GM18951 (cell line): ENCODE results near the gene KRTAP4-1.
"Not testable (repeated sequence)": the region's sequence is repeated elsewhere in the genome, so short reads cannot be mapped to it uniquely, and the experiment has no call there.

Experiments
- POLR2A ChIP-seq: IDR thresholded peaks from 4 replicates; pipeline ENCODE4 v1.6.1; 2011; ENCODE audit warnings: mild to moderate bottlenecking; ENCODE audit not compliant: insufficient read length, insufficient read depth; ENCODE audit errors: extremely low read depth
- in situ Hi-C: fragments of 300-500 bp; cut with MboI; formaldehyde crosslinking; loops from one replicate; pipeline ENCODE4 v1.12.0; 2022; ENCODE audit warnings: low sequenced_read_pairs, mixed read lengths, inconsistent platforms; ENCODE audit not compliant: unreplicated experiment

The KRTAP4-1 gene

DNA sequence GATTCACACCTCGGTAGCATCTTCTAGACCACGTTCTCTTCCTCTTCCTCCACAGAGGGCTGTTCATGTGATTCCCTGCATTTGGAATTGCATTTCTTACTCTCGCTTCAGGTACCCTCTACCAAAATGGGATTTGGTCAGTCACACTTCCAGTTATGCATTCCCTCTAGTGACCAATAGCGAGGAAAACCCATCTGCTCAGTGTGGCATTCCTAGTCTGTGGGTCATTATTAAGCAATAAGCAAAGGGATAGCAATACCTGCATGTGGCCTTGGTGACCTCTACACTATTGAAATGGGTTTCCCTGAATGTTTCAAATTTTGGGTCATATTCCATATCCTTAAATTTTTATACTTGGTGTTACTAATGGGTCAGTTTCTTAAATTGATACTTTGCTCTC, 34.7 kb downstream of the KRTAP4-1 start:
- no peak for TF ChIP-seq POLR2A
- in situ Hi-C loops: no loop called here

DNA sequence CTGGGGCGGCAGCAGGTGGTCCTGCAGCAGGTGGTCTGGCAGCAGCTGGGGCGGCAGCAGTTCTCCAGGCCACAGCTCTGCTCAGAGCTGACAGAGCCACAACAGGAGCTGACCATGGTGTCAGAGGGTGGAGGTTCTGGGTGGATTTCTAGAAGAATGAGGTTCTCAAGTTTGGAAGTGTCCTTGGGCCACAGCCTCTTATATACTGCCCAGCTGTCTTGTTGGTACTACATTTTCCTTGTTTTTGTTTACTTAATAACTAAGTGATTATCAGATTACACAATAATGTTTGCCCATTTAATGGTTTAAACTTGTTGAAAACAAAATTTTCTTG, 35.1 kb downstream of the KRTAP4-1 start, which contains the start of gene KRTAP4-5:
KRTAP4-5 (minus strand) TSS at position 174 of the 334 bp plus-strand sequence; CDS start at position 116, 58 bp downstream.
- in situ Hi-C loops: no loop called here
- TF ChIP-seq POLR2A: no peak

DNA sequence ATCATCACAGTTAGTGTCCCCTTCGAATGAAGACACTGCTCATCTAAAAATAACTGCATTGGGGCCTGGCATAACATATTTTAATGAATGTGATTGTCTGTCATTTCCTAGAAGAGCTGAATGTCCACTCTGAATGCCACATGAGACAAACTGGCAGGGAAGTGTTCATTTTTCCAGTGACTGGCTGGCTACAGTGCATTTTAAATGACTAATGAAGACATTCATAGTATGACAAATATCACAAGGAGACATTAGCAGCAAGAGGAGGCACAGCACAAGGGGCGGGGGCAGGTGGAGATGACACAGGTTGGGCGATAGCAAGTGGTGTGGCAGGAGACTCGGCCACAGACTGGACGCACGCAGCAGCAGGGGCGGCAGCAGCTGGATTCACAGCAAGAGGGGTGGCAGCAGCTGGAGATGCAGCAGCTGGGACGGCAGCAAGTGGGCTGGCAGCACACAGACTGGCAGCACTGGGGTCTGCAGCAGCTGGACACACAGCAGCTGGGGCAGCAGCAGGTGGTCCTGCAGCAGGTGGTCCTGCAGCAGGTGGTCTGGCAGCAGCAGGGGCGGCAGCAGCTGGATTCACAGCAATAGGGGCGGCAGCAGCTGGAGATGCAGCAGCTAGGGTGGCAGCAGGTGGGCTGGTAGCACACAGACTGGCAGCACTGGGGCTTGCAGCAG, 35.6 kb downstream of the KRTAP4-1 start:
- in situ Hi-C loops: not testable (repeated sequence)

DNA sequence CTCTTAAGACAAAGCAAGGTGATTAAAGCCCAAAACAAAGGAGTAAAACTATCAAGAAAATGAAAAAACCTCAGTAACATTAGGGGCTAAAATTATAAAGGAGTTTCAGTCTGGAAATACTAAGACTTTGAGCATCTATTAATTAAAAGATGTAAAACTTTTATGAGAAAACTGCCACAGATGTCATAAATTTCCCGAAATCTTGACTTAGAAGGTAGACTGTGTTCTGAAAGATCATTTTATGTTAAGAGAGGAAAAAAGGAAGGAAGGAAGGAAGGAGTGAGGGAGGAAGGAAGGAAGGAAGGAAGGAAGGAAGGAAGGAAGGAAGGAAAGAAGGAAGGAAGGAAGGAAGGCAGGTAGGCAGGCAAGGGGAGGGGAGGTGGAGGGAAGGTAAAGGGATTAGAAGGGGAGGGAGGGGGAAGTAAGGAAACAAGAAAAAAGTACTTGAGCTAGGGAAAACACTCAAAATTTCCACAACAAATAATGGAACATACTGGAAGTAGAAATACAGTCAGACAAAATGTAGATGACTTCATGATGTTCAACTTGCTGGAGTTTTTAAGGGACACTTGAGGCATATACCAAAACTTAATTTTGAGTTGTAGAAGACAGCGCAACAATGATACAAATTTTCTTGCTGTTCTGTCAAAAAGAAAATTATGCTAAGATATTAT, 37.0 kb downstream of the KRTAP4-1 start:
- in situ Hi-C loops: no loop called here
- no peak for TF ChIP-seq POLR2A

DNA sequence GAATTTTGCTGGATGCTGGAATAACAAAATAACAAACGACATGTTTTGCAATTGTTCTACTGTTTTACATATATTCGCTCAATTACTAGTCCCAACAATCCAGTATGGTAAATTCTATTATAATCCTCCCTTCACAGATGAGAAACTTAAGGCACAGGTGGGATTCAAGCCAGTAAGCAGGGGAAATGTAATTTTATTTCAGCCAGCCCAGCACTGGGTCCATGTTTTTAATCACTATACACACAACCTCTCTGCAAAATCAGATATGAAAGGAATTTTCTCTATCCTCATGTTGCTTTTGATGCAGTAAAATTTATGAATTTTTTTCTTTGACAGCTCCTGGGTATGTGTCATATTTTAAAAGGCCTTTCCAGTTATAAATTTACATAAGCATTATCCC, 39.5 kb downstream of the KRTAP4-1 start:
- in situ Hi-C loops: no loop called here
- TF ChIP-seq POLR2A: no peak

DNA sequence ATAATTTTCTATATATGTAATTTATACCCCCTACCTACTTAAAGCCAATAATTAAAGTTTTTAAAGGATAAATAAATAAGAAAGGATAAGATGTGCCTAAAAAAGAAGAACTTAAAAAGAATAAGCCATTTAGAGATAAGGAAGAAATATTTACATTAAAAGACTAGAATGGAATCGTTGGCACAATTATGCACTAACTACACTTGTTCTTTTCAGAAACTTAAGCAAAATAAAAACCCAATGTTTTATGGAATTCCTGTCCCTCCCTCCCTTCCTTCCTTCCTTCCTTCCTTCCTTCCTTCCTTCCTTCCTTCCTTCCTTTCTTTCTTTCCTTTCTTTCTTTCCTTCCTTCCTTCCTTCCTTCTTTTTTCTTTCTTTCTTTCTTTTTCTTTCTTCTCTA, 39.9 kb downstream of the KRTAP4-1 start:
- in situ Hi-C loops: no loop called here
- no peak for TF ChIP-seq POLR2A

DNA sequence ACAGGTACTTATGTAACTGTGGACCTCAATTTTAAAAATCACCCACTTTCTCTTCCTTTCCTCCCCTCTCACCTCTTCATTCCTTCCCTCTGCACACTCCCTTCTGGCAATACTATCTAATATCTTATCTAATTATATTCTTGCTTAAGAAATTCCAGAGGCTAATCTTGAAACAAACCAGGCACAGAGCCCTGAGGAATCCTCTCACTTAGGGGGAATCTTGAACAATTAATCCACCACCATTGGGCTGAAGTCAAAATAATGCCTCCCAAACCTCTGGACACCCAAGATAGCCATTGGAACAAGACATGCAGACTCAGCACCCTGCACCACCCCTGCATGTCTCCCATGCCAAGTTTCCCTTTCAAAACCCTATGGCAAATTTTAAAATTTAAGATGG, 43.4 kb downstream of the KRTAP4-1 start:
- TF ChIP-seq POLR2A: no peak
- in situ Hi-C loops: no loop called here

DNA sequence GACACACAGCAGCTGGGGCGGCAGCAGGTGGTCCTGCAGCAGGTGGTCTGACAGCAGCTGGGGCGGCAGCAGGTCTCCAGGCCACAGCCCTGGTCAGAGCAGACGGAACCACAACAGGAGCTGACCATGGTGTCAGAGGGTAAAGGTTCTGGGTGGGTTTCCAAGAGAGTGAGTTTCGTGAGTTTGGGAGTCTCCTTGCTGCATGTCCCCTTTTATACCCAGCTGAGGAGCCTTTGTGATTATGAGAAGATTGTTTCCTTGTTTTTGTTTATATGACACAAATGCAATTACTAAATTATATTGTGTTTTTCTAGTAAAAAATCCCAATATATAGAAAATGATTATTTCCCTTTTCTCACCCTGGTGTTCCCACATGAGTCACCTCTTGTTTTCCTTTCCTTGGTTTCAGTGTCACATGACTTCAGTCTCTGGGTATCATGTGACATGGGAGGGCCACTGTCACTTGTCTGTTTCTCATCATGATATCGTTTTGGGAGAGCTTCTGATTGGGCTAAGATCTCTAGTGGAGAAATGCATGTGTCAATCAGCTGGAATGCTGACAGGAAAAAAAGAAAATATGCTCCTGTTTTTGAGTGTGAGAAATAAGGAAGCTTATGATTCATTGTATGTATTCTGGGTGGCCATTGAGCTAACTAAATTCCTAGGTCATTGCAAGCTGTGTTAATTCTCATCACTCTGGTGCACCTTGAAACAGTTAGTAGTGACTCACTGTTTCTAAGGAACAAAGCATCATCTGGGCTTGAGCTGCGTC, 44.2 kb downstream of the KRTAP4-1 start, which contains the start of gene KRTAP4-6:
KRTAP4-6 (minus strand) TSS at position 185 of the 772 bp plus-strand sequence; CDS start at position 128, 57 bp downstream.
- no peak for TF ChIP-seq POLR2A
- in situ Hi-C loops: no loop called here

DNA sequence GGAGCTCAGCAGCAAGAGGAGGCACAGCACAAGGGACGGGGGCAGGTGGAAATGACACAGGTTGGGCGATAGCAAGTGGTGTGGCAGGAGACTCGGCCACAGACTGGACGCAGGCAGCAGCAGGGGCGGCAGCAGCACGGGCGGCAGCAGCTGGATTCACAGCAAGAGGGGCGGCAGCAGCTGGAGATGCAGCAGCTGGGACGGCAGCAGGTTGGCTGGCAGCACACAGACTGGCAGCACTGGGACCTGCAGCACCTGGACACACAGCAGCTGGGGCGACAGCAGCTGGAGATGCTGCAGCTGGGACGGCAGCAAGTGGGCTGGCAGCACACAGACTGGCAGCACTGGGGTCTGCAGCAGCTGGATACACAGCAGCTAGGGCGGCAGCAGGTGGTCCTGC, 44.8 kb downstream of the KRTAP4-1 start:
- in situ Hi-C loops: not testable (repeated sequence)
